Measurements from ENCODE around the gene KCNE2. TPM values are rescaled to one million over a fixed set of nuclear protein-coding genes. Genes with fewer than 3 reads are reported as not detected.
"Not testable (repeated sequence)": the region's sequence is repeated elsewhere in the genome, so short reads cannot be mapped to it uniquely, and the experiment has no call there.

The KCNE2 gene
- total and polyA plus RNA-seq, 9 donors = 0.22 to 0.83 (median 0.48) TPM

DNA sequence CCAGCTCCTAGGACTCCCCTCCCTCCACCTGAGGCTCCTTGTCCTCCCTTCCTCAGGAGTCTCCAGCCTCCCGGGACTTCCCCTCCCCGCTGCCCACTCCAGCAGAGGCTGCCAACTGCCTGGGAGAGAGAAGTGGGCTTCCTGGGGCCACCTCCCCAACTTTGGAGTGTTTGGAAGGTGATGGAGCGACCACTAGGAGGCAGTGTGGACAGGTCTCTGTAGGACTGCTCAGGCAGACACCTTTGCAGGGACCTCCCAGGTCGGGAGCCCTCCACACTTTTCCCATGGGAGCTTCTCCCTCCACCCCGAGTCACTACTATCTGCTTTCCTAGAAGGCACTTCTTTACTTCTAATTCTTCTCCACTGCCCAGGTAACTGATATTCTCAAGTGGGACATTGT is 40.9 kb downstream of the KCNE2 start:
- not testable (repeated sequence) for DNase-seq; H3K27me3 ChIP-seq (ENCODE audit: control insufficient read depth, insufficient read depth, low read length); H3K4me3 ChIP-seq (ENCODE audit: low read length); H3K9me3 ChIP-seq (replicated peaks; ENCODE audit: control insufficient read depth, low read depth, low read length); H3K36me3 ChIP-seq (ENCODE audit: control insufficient read depth, insufficient read depth, low read length); H3K27ac ChIP-seq (ENCODE audit: low read length); H3K4me1 ChIP-seq (ENCODE audit: control insufficient read depth, insufficient read depth, low read length)
- WGBS (ENCODE audit: insufficient coverage) = no CpG with 5 or more reads among the region's 5 CpGs

DNA sequence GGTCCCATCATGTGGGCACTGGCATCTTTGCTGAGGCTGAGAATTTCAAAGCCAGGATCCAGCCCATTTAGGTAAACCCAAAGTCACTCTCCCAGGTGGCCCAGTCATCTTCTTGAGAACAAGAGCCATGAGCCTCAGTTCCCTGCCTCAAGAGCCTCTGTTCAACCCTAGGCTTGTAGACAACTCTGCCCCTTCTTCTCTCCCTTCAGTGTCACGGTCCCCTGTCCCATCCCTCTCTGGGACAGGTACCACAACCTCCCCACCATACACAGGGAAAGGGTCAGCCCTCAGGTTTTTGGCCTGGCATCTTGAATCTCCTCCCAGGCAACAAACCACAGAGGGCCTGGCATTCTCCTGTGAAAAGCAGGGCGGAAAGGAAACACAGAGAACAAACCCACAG is 41.9 kb downstream of the KCNE2 start:
- not testable (repeated sequence) for H3K4me3 ChIP-seq (ENCODE audit: low read length)

DNA sequence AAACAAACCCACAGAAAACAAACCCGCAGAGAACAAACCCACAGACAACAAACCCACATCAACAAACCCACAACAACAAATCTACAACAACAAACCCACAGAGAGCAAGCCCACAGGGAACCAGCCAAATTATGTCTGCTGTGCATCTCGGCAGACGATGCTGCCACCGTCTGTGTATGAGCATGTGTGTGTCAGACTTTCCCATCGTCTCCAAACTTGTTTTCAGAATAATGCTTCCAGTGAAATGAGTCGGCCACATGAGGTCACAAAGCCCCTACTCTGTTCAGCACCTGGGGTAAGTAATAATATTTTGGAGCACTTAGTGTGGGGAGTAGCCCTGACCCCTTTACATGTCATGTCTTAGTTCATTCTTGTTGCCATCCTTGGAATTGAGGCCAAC is 42.3 kb downstream of the KCNE2 start:
- not testable (repeated sequence) for H3K9me3 ChIP-seq (replicated peaks; ENCODE audit: control insufficient read depth, low read depth, low read length); H3K36me3 ChIP-seq (ENCODE audit: control insufficient read depth, insufficient read depth, low read length); H3K4me1 ChIP-seq (ENCODE audit: control insufficient read depth, insufficient read depth, low read length); H3K27me3 ChIP-seq (ENCODE audit: control insufficient read depth, insufficient read depth, low read length); H3K27ac ChIP-seq (ENCODE audit: low read length); DNase-seq; H3K4me3 ChIP-seq (ENCODE audit: low read length)
- whole genome bisulfite sequencing (ENCODE audit: insufficient coverage) = no CpG with 5 or more reads among the region's 6 CpGs

More for the DNA sequence above, 41.9 kb downstream of the KCNE2 start:
- not testable (repeated sequence) for H3K27ac ChIP-seq (ENCODE audit: low read length); H3K36me3 ChIP-seq (ENCODE audit: control insufficient read depth, insufficient read depth, low read length); H3K4me1 ChIP-seq (ENCODE audit: control insufficient read depth, insufficient read depth, low read length); DNase-seq; H3K27me3 ChIP-seq (ENCODE audit: control insufficient read depth, insufficient read depth, low read length); H3K9me3 ChIP-seq (replicated peaks; ENCODE audit: control insufficient read depth, low read depth, low read length)
- no CpG with 5 or more reads among the region's 2 CpGs for WGBS (ENCODE audit: insufficient coverage)

GRCh38 chr21:34406676-34407075 is 42.9 kb downstream of the KCNE2 start:
- not testable (repeated sequence) for H3K4me1 ChIP-seq (ENCODE audit: control insufficient read depth, insufficient read depth, low read length); H3K36me3 ChIP-seq (ENCODE audit: control insufficient read depth, insufficient read depth, low read length); H3K9me3 ChIP-seq (replicated peaks; ENCODE audit: control insufficient read depth, low read depth, low read length); DNase-seq; H3K27ac ChIP-seq (ENCODE audit: low read length); H3K27me3 ChIP-seq (ENCODE audit: control insufficient read depth, insufficient read depth, low read length); H3K4me3 ChIP-seq (ENCODE audit: low read length)
- WGBS (ENCODE audit: insufficient coverage) = no CpG with 5 or more reads among the region's 2 CpGs

DNA sequence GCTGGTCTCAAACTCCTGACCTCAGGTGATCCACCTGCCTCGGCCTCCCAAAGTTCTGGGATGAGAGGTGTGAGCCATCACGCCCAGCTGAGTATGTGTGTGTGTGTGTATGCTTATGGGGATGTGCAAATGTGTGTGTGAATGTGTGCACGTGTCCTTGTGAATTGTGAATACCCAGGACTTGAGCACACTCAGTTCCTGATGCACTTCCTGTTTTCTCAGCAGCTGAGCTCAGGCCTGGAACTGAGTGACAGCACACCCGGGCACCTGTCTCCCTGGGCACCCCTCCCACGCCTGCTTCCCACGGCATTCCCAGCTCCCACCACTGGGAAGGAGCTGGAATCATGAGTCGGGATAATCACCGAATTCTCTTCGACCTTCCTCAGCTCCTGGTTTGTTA is 43.5 kb downstream of the KCNE2 start:
- not testable (repeated sequence) for H3K36me3 ChIP-seq (ENCODE audit: control insufficient read depth, insufficient read depth, low read length); H3K9me3 ChIP-seq (replicated peaks; ENCODE audit: control insufficient read depth, low read depth, low read length); DNase-seq; H3K27ac ChIP-seq (ENCODE audit: low read length); H3K4me3 ChIP-seq (ENCODE audit: low read length); H3K27me3 ChIP-seq (ENCODE audit: control insufficient read depth, insufficient read depth, low read length); H3K4me1 ChIP-seq (ENCODE audit: control insufficient read depth, insufficient read depth, low read length)
- no CpG with 5 or more reads among the region's 9 CpGs for WGBS (ENCODE audit: insufficient coverage)

- DNase-seq; H3K9me3 ChIP-seq (replicated peaks; ENCODE audit: control insufficient read depth, low read depth, low read length); H3K4me1 ChIP-seq (ENCODE audit: control insufficient read depth, insufficient read depth, low read length); H3K4me3 ChIP-seq (ENCODE audit: low read length); H3K27ac ChIP-seq (ENCODE audit: low read length); H3K27me3 ChIP-seq (ENCODE audit: control insufficient read depth, insufficient read depth, low read length); H3K36me3 ChIP-seq (ENCODE audit: control insufficient read depth, insufficient read depth, low read length): not testable (repeated sequence)
- no CpG with 5 or more reads among the region's 5 CpGs for WGBS (ENCODE audit: insufficient coverage)
Measured at GRCh38 chr21:34417448-34418077, 53.8 kb downstream of the KCNE2 start.

Other genes starting within 250 kb of the KCNE2 start
- gene SMIM11, start 11.5 kb downstream of the KCNE2 start, total RNA-seq = 5.5 TPM
- 10 to 100 TPM in 1 of 8 donors, 1 to 10 TPM in 6, under 1 TPM in 1; 0.71 to 18.8 (median 3.2) TPM for gene SMIM11, start 11.5 kb downstream of the KCNE2 start, polyA plus RNA-seq (ENCODE audit: insufficient read depth in 1 of 8, insufficient read length in 8 of 8, low replicate concordance in 1 of 8)
- gene SMIM34, start 59.9 kb downstream of the KCNE2 start, total RNA-seq = not detected
- gene SMIM34, start 59.9 kb downstream of the KCNE2 start, polyA plus RNA-seq (ENCODE audit: insufficient read depth in 1 of 8, insufficient read length in 8 of 8, low replicate concordance in 1 of 8) = under 1 TPM in 4 of 8 donors, not detected in 4; 0.19 to 0.39 (median 0.24) TPM
- 0.31 TPM for gene KCNE1, start 148.2 kb downstream of the KCNE2 start, total RNA-seq
- 1 to 10 TPM in 2 of 8 donors, under 1 TPM in 6; 0.21 to 1.4 (median 0.69) TPM for gene KCNE1, start 148.2 kb downstream of the KCNE2 start, polyA plus RNA-seq (ENCODE audit: insufficient read depth in 1 of 8, insufficient read length in 8 of 8, low replicate concordance in 1 of 8)